Measurements from ENCODE around the gene VPS39. TPM values are rescaled to one million over a fixed set of nuclear protein-coding genes. Genes with fewer than 3 reads are reported as not detected.

Gene VPS39
- polyA plus RNA-seq, 1 of the 3 experiments (the other 2 are of a cell fraction) = 61.1 TPM

DNA sequence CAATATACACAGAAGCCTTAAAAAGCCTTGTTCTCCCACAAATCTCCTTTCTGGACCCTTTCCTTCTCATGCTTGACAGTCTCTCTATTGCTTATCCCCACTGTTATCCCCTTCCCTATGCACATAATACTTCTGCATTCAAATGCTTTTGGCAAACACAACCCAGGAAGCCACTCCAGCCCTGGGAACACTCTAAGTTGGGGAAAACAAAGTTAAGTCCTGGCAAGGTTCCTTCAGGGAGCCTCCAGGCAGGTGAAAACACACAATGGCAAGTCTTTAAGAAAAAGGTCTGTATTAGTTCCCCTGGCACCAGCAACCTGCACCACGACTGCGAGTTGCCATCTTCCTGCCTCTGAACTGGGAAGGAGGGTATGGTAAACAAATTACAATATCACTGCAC lies 45.2 kb upstream of the VPS39 start:
- Histone ChIP-seq H3K27me3 (ENCODE audit: insufficient read depth) (no peaks in the 10 kb centered on the region), H3K9ac (no peak overlapping the region), H3K79me2 (ENCODE audit: insufficient read depth) (peaks cover 13% of the 10 kb centered on the region; the same call in 1 of the 2 replicates), H3K9me2 (no peaks in the 10 kb centered on the region), H3K4me2 (no peak overlapping the region), H4K20me1 (ENCODE audit: insufficient read depth) (no peaks in the 10 kb centered on the region), H3F3A (replicated peaks; ENCODE audit: insufficient read depth) (peaks cover 5% of the 10 kb centered on the region), H3K4me3 (ENCODE audit: low read depth in 2 of 2, low read length in 1 of 2) (no peak overlapping the region), H2AFZ (ENCODE audit: low read depth) (no peak overlapping the region), H3K36me3 (replicated peaks in 1 of 2; ENCODE audit: control insufficient read depth in 1 of 2, insufficient read depth in 2 of 2, low read length in 1 of 2) (peaks cover 44 to 67% of the 10 kb centered on the region in 2 experiments), H3K9me3 (peaks cover 3% of the 10 kb centered on the region; the same call in 1 of the 2 replicates), H3K27ac (ENCODE audit: low read depth in 2 of 2, low read length in 1 of 2) (no peak overlapping the region), H3K4me1 (ENCODE audit: control insufficient read depth in 1 of 2, insufficient read depth in 2 of 2, low read depth in 1 of 2, low read length in 1 of 2) (no peaks in the 10 kb centered on the region)
- ChIA-PET POLR2A (no interaction called here), CTCF (interaction anchor here (1.2 kb wide), 1 partner anchor 14 kb away, joined by 3 read pairs; no protein-coding TSS in a partner anchor)
- WGBS (ENCODE audit: low lambda C conversion rate) = 100% methylated on average over 2 of the region's 2 CpGs
- DNase-seq = no peak
- no peak for TF ChIP-seq MEF2A (IDR thresholded peaks at IDR 0.05; ENCODE audit: borderline replicate concordance, low read depth)
- no peak for TF ChIP-seq GATA2 (CRISPR knock-in tag; IDR thresholded peaks at IDR 0.05)
- TF ChIP-seq, protein P1, sequence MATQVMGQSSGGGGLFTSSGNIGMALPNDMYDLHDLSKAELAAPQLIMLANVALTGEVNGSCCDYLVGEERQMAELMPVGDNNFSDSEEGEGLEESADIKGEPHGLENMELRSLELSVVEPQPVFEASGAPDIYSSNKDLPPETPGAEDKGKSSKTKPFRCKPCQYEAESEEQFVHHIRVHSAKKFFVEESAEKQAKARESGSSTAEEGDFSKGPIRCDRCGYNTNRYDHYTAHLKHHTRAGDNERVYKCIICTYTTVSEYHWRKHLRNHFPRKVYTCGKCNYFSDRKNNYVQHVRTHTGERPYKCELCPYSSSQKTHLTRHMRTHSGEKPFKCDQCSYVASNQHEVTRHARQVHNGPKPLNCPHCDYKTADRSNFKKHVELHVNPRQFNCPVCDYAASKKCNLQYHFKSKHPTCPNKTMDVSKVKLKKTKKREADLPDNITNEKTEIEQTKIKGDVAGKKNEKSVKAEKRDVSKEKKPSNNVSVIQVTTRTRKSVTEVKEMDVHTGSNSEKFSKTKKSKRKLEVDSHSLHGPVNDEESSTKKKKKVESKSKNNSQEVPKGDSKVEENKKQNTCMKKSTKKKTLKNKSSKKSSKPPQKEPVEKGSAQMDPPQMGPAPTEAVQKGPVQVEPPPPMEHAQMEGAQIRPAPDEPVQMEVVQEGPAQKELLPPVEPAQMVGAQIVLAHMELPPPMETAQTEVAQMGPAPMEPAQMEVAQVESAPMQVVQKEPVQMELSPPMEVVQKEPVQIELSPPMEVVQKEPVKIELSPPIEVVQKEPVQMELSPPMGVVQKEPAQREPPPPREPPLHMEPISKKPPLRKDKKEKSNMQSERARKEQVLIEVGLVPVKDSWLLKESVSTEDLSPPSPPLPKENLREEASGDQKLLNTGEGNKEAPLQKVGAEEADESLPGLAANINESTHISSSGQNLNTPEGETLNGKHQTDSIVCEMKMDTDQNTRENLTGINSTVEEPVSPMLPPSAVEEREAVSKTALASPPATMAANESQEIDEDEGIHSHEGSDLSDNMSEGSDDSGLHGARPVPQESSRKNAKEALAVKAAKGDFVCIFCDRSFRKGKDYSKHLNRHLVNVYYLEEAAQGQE (IDR thresholded peaks at IDR 0.05; ENCODE audit: low read depth, low read length) = no peak

DNA sequence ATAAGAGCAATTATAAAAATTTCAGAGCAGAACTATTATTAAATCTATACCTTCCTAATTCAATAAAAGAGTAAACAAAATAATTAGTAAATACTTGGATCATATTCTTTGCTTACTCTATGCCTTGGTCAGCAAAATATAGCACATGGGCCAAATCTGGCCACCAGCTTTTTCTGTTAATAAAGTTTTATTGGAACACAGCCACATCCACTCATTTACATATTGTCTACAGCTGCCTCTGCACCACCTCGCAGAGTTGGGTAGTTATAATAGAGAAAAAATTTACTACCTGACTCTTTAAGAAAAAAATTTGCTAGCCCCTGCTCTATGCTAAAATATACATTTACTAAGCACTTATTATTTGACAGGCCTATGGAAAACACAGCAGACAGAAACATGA lies 32.7 kb upstream of the VPS39 start:
- H3K79me2 ChIP-seq (ENCODE audit: insufficient read depth) = peaks cover 32% of the 10 kb centered on the region; the same call in 1 of the 2 replicates
- no peaks in the 10 kb centered on the region for H4K20me1 ChIP-seq (ENCODE audit: insufficient read depth)
- H2AFZ ChIP-seq (ENCODE audit: low read depth) = no peak overlapping the region
- H3K27me3 ChIP-seq (ENCODE audit: insufficient read depth) = no peaks in the 10 kb centered on the region
- H3K9ac ChIP-seq = no peak overlapping the region
- peaks cover 9% of the 10 kb centered on the region for H3F3A ChIP-seq (replicated peaks; ENCODE audit: insufficient read depth)
- 100% methylated on average over 1 of the region's 1 CpG for WGBS (ENCODE audit: low lambda C conversion rate)
- TF ChIP-seq FOSL2 (IDR thresholded peaks at IDR 0.05; ENCODE audit: borderline replicate concordance, low read depth) = no peak
- TF ChIP-seq MXI1 (IDR thresholded peaks at IDR 0.05; ENCODE audit: low read depth, low read length) = no peak
- TF ChIP-seq, protein P2, sequence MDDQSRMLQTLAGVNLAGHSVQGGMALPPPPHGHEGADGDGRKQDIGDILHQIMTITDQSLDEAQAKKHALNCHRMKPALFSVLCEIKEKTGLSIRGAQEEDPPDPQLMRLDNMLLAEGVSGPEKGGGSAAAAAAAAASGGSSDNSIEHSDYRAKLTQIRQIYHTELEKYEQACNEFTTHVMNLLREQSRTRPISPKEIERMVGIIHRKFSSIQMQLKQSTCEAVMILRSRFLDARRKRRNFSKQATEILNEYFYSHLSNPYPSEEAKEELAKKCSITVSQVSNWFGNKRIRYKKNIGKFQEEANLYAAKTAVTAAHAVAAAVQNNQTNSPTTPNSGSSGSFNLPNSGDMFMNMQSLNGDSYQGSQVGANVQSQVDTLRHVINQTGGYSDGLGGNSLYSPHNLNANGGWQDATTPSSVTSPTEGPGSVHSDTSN (IDR thresholded peaks at IDR 0.05) = no peak
- TF ChIP-seq, protein P3, sequence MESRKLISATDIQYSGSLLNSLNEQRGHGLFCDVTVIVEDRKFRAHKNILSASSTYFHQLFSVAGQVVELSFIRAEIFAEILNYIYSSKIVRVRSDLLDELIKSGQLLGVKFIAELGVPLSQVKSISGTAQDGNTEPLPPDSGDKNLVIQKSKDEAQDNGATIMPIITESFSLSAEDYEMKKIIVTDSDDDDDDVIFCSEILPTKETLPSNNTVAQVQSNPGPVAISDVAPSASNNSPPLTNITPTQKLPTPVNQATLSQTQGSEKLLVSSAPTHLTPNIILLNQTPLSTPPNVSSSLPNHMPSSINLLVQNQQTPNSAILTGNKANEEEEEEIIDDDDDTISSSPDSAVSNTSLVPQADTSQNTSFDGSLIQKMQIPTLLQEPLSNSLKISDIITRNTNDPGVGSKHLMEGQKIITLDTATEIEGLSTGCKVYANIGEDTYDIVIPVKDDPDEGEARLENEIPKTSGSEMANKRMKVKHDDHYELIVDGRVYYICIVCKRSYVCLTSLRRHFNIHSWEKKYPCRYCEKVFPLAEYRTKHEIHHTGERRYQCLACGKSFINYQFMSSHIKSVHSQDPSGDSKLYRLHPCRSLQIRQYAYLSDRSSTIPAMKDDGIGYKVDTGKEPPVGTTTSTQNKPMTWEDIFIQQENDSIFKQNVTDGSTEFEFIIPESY (IDR thresholded peaks at IDR 0.05; ENCODE audit: borderline replicate concordance, low read depth) = no peak
- TF ChIP-seq MEF2A (IDR thresholded peaks at IDR 0.05; ENCODE audit: borderline replicate concordance, low read depth) = no peak
- H3K4me3 ChIP-seq (ENCODE audit: low read depth in 2 of 2, low read length in 1 of 2) = no peak overlapping the region
- ChIA-PET CTCF (no interaction called here), POLR2A (no interaction called here)
- no peak overlapping the region for H3K4me2 ChIP-seq
- no peak for DNase-seq
- H3K4me1 ChIP-seq (ENCODE audit: control insufficient read depth in 1 of 2, insufficient read depth in 2 of 2, low read depth in 1 of 2, low read length in 1 of 2) = no peaks in the 10 kb centered on the region
- H3K36me3 ChIP-seq (replicated peaks in 1 of 2; ENCODE audit: control insufficient read depth in 1 of 2, insufficient read depth in 2 of 2, low read length in 1 of 2) = peaks cover 32 to 66% of the 10 kb centered on the region in 2 experiments
- H3K9me3 ChIP-seq = no peaks in the 10 kb centered on the region
- no peaks in the 10 kb centered on the region for H3K9me2 ChIP-seq
- no peak overlapping the region for H3K27ac ChIP-seq (ENCODE audit: low read depth in 2 of 2, low read length in 1 of 2)
